MM.1S (cell line): ENCODE measurements around the gene TMEM259.

Source experiments
- CTCF ChIP-seq: fragments of 300-600 bp; sonication (generic); IDR thresholded peaks from 2 replicates; pipeline ENCODE4 v1.5.1; 2016; ENCODE audit warnings: antibody characterized with exemption, low read length, mixed read lengths
- EZH2 ChIP-seq: fragments of 300-600 bp; sonication (generic); optimal IDR thresholded peaks from 2 replicates; pipeline ENCODE3; 2017; ENCODE audit warnings: low read depth, mild to moderate bottlenecking, antibody characterized with exemption, low read length, mixed read lengths

- no peak for TF ChIP-seq CTCF
- no peak for TF ChIP-seq EZH2
Measured at GRCh38 chr19:988081-988480, 32.8 kb downstream of the TMEM259 start.
